ENCODE results near the gene BST1. TPM values are rescaled to one million over a fixed set of nuclear protein-coding genes. Genes with fewer than 3 reads are reported as not detected.

Gene BST1
- total RNA-seq, 1 experiment from 2014 or later = 3.0 TPM

DNA sequence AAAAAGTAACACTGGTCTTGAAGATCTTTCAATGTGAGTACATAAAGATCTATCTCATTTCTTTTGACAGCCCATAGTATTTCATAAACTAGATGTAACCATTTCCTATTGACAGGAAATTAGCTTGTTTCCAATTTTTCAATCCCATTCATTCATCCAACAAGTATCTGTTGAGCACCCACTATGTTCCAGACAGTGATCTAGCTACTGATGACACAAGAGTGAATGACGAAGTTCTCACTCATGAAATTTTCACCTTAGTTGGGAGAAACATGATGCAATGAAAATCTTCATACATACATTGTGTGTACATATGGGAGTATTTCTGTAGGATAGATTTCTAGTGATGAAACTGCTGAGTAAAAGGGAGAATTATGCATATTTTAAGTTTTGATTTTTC, 76.9 kb downstream of the BST1 start:
- Histone ChIP-seq H3K9me3 (ENCODE audit: control insufficient read depth, insufficient read depth, low read depth, low read length) (no peaks in the 10 kb centered on the region), H3K27ac (ENCODE audit: low read length) (no peak overlapping the region), H3K27me3 (ENCODE audit: control insufficient read depth, insufficient read depth, low read length) (peaks cover 9% of the 10 kb centered on the region), H3K4me1 (ENCODE audit: control insufficient read depth, insufficient read depth, low read length) (no peaks in the 10 kb centered on the region), H3K4me3 (ENCODE audit: low read depth in 2 of 2, low read length in 2 of 2) (no peak overlapping the region), H3K36me3 (ENCODE audit: control insufficient read depth, insufficient read depth, low read length) (no peaks in the 10 kb centered on the region)
- intact Hi-C loops (cut with micrococcal nuclease; ENCODE audit: unreplicated experiment) (no loop called here), in situ Hi-C loops (cut with HindIII; ENCODE audit: low pct_unique_long_range_greater_than_20kb, low sequenced_read_pairs) (no loop called here)
- DNase-seq (ENCODE audit: low read depth, low spot score) = no peak
- TF ChIP-seq TCF7L2 (IDR thresholded peaks at IDR 0.05; ENCODE audit: low read depth, low read length) = no peak
- ChIA-PET POLR2A (no interaction called here), CTCF (no interaction called here)
- no peak for ATAC-seq
- BruUV-seq (replicated peaks) = no TSS peak

GRCh38 chr4:15781427-15782095, 78.7 kb downstream of the BST1 start:
- intact Hi-C loops (cut with micrococcal nuclease; ENCODE audit: unreplicated experiment) (no loop called here), in situ Hi-C loops (cut with HindIII; ENCODE audit: low pct_unique_long_range_greater_than_20kb, low sequenced_read_pairs) (no loop called here)
- Histone ChIP-seq H3K9me3 (ENCODE audit: control insufficient read depth, insufficient read depth, low read depth, low read length) (no peaks in the 10 kb centered on the region), H3K36me3 (ENCODE audit: control insufficient read depth, insufficient read depth, low read length) (no peaks in the 10 kb centered on the region), H3K27me3 (ENCODE audit: control insufficient read depth, insufficient read depth, low read length) (peaks cover 9% of the 10 kb centered on the region), H3K4me3 (ENCODE audit: low read depth in 2 of 2, low read length in 2 of 2) (no peak overlapping the region), H3K4me1 (ENCODE audit: control insufficient read depth, insufficient read depth, low read length) (no peaks in the 10 kb centered on the region), H3K27ac (ENCODE audit: low read length) (no peak overlapping the region)
- DNase-seq (ENCODE audit: low read depth, low spot score) = no peak
- CTCF ChIA-PET = no interaction called here
- BruUV-seq (replicated peaks) = no TSS peak
- POLR2A ChIA-PET = no interaction called here
- ATAC-seq = no peak
- no peak for TF ChIP-seq TCF7L2 (IDR thresholded peaks at IDR 0.05; ENCODE audit: low read depth, low read length)
- TF ChIP-seq POLR2AphosphoS5 (IDR thresholded peaks at IDR 0.05; ENCODE audit: low read depth, low read length) = no peak
- no peak for TF ChIP-seq SIN3A (IDR thresholded peaks at IDR 0.05; ENCODE audit: borderline replicate concordance, insufficient read depth, low read depth, low read length)
- TF ChIP-seq, protein P1, sequence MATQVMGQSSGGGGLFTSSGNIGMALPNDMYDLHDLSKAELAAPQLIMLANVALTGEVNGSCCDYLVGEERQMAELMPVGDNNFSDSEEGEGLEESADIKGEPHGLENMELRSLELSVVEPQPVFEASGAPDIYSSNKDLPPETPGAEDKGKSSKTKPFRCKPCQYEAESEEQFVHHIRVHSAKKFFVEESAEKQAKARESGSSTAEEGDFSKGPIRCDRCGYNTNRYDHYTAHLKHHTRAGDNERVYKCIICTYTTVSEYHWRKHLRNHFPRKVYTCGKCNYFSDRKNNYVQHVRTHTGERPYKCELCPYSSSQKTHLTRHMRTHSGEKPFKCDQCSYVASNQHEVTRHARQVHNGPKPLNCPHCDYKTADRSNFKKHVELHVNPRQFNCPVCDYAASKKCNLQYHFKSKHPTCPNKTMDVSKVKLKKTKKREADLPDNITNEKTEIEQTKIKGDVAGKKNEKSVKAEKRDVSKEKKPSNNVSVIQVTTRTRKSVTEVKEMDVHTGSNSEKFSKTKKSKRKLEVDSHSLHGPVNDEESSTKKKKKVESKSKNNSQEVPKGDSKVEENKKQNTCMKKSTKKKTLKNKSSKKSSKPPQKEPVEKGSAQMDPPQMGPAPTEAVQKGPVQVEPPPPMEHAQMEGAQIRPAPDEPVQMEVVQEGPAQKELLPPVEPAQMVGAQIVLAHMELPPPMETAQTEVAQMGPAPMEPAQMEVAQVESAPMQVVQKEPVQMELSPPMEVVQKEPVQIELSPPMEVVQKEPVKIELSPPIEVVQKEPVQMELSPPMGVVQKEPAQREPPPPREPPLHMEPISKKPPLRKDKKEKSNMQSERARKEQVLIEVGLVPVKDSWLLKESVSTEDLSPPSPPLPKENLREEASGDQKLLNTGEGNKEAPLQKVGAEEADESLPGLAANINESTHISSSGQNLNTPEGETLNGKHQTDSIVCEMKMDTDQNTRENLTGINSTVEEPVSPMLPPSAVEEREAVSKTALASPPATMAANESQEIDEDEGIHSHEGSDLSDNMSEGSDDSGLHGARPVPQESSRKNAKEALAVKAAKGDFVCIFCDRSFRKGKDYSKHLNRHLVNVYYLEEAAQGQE (IDR thresholded peaks at IDR 0.05; ENCODE audit: insufficient read depth in 1 of 2, low read depth in 2 of 2, low read length in 1 of 2) = no peak
- TF ChIP-seq CTCF (IDR thresholded peaks at IDR 0.05) = no peak

Other genes with a start within 250 kb of the BST1 start
- gene CC2D2A, start 233.2 kb upstream of the BST1 start, total RNA-seq (2021; ENCODE audit: unreplicated experiment) = 3.6 TPM
- gene FBXL5, start 47.7 kb upstream of the BST1 start, total RNA-seq (2021; ENCODE audit: unreplicated experiment) = 20.2 TPM
- gene FAM200B, start 21.2 kb upstream of the BST1 start, total RNA-seq (2021; ENCODE audit: unreplicated experiment) = 15.2 TPM
- gene CD38, start 75.3 kb downstream of the BST1 start, total RNA-seq (2021; ENCODE audit: unreplicated experiment) = 0.15 TPM
- 0.39 TPM for gene FGFBP1, start 235.7 kb downstream of the BST1 start, total RNA-seq (2021; ENCODE audit: unreplicated experiment)